HL-60 (cell line): ENCODE results near the gene CACTIN.

Experiments
- DNase-seq, 2 experiments: peaks; one replicate each; pipeline ENCODE4 v3.0.0-alpha.2; 2010 to 2020; ENCODE audit warnings: low read depth in 1 of 2, low spot score in 1 of 2
- H3K27ac ChIP-seq: fragments of 250-450 bp; sonication (Bioruptor Pico); replicated peaks from 2 replicates; pipeline ENCODE4 v1.5.1; 2020; ENCODE audit warnings: mild to moderate bottlenecking, moderate library complexity
- H3K27me3 ChIP-seq: fragments of 250-450 bp; sonication (Bioruptor Pico); 2 replicates; pipeline ENCODE4 v1.5.1; 2021; ENCODE audit warnings: mild to moderate bottlenecking, moderate library complexity; ENCODE audit not compliant: insufficient read depth, poor library complexity, severe bottlenecking
- H3K4me3 ChIP-seq: replicated peaks from 2 replicates; pipeline ENCODE4 v1.5.1; 2011; ENCODE audit warnings: mild to moderate bottlenecking, control low read depth, low read length; ENCODE audit not compliant: insufficient read depth
- CTCF ChIP-seq: IDR thresholded peaks from one replicate; pipeline ENCODE4 v1.5.1; 2011; ENCODE audit warnings: low read length, control low read depth, inconsistent platforms; ENCODE audit not compliant: insufficient read depth
- GABPA ChIP-seq: IDR thresholded peaks from 2 replicates; pipeline ENCODE4 v1.6.1; 2012; ENCODE audit warnings: low read depth
- POLR2AphosphoS5 ChIP-seq: IDR thresholded peaks from 2 replicates; pipeline ENCODE4 v1.6.1; 2012; ENCODE audit warnings: low read depth
- REST ChIP-seq: IDR thresholded peaks from 2 replicates; pipeline ENCODE4 v1.6.1; 2012; ENCODE audit warnings: low read depth; ENCODE audit not compliant: insufficient replicate concordance
- SPI1 ChIP-seq: IDR thresholded peaks from 2 replicates; pipeline ENCODE4 v1.6.1; 2012; ENCODE audit warnings: low read depth, mild to moderate bottlenecking, borderline replicate concordance

CACTIN gene

GRCh38 chr19:3608079-3608641 is 18.4 kb downstream of the CACTIN start:
- TF ChIP-seq SPI1 (0 out of 2 replicates have a peak, but pooled peaks have one; percentile 1), POLR2AphosphoS5 (no peak)
- no peak overlapping the region for H3K4me3 ChIP-seq
- DNase-seq: peak in 1 of 2 experiments; percentile 15
- peaks cover 11% of the 10 kb centered on the region for H3K27me3 ChIP-seq
- H3K27ac ChIP-seq: no peak overlapping the region

GRCh38 chr19:3607303-3608078 is 19.1 kb downstream of the CACTIN start:
- DNase-seq: no peak
- Histone ChIP-seq H3K27ac (no peak overlapping the region), H3K4me3 (no peak overlapping the region), H3K27me3 (peaks cover 11% of the 10 kb centered on the region)
- no peak for TF ChIP-seq GABPA

- Histone ChIP-seq H3K4me3 (no peak within 1 kb of the TSS), H3K27me3 (peaks cover 11% of the 10 kb centered on the region), H3K27ac (no peak within 1 kb of the TSS)
- no peak for DNase-seq
- no peak for TF ChIP-seq POLR2AphosphoS5
- no peak for TF ChIP-seq GABPA
- no peak for TF ChIP-seq SPI1
- TF ChIP-seq CTCF: no peak
- TF ChIP-seq REST: no peak
These were observed 19.8 kb downstream of the CACTIN start, which contains the start of gene TBXA2R for GRCh38 chr19:3606690-3607289. Gene TBXA2R (minus strand): TSS chr19:3606875. CDS start chr19:3600634, 6,241 bp downstream.

- H3K27me3 ChIP-seq: peaks cover 11% of the 10 kb centered on the region
- no peak overlapping the region for H3K4me3 ChIP-seq
- TF ChIP-seq POLR2AphosphoS5 (no peak), GABPA (no peak), REST (no peak), SPI1 (no peak), CTCF (no peak)
- H3K27ac ChIP-seq: no peak overlapping the region
- DNase-seq: no peak
These were observed 20.4 kb downstream of the CACTIN start for GRCh38 chr19:3606174-3606689.
